Endothelial cell of umbilical vein (primary cell): ENCODE measurements around the gene MAPK11. TPM values are rescaled to one million over a fixed set of nuclear protein-coding genes. Genes with fewer than 3 reads are reported as not detected.

Source experiments
- BruUV-seq: library from RNA; stranded (reverse); fragments of 400-500 nt; replicated peaks from 2 replicates; lab custom pipeline; 2021; lab: Mats Ljungman, UMichigan
- CTCF ChIA-PET: fragments of 300-600, 350-600 bp; sonication (Branson Sonifier 250); formaldehyde crosslinking; loops from one replicate; lab custom pipeline; 2021; ENCODE audit warnings: antibody characterized with exemption, inconsistent platforms; lab: Charles Lee
- POLR2A ChIA-PET: fragments of 300-600, 350-600 bp; sonication (Branson Sonifier 250); formaldehyde crosslinking; loops from one replicate; lab custom pipeline; 2021; ENCODE audit warnings: antibody characterized with exemption, inconsistent platforms; lab: Charles Lee
- DNase-seq: peaks from one replicate; pipeline ENCODE4 v3.0.0-alpha.2; 2011; ENCODE audit warnings: low read depth, low spot score
- FAIRE-seq: peaks from 2 replicates; lab custom pipeline; 2011; peaks lifted over from hg19 to GRCh38; lab: Jason Lieb, UNC
- H2AFZ ChIP-seq: 2 replicates; pipeline ENCODE4 v1.6.0; 2012; ENCODE audit warnings: low read depth, low read length, control low read depth, inconsistent platforms
- H3K27ac ChIP-seq: 2 replicates; pipeline ENCODE4 v1.5.1; 2011; ENCODE audit warnings: low read depth, mild to moderate bottlenecking, control low read depth, low read length, moderate library complexity; ENCODE audit not compliant: insufficient read depth
- H3K27me3 ChIP-seq, 2 experiments: 2 replicates each; pipeline versions ENCODE4 v1.6.0 to v1.6.1; 2011; ENCODE audit warnings: low read length in 2 of 2, mixed read lengths in 1 of 2; ENCODE audit not compliant: control insufficient read depth in 2 of 2, insufficient read depth in 2 of 2
- H3K36me3 ChIP-seq, 2 experiments: 2 replicates in 1 of 2; 3 replicates in 1 of 2; pipeline ENCODE4 v1.5.1; 2011; ENCODE audit warnings: low read length in 2 of 2, mild to moderate bottlenecking in 1 of 2, moderate library complexity in 1 of 2; ENCODE audit not compliant: control insufficient read depth in 2 of 2, insufficient read depth in 2 of 2; ENCODE audit errors: extremely low read depth in 1 of 2
- H3K4me1 ChIP-seq: 3 replicates; pipeline ENCODE4 v1.5.1; 2011; ENCODE audit warnings: mild to moderate bottlenecking, low read length; ENCODE audit not compliant: control insufficient read depth, insufficient read depth; ENCODE audit errors: extremely low read depth
- H3K4me2 ChIP-seq: 2 replicates; pipeline ENCODE4 v1.6.1; 2011; ENCODE audit warnings: low read length, control low read depth, mixed read lengths; ENCODE audit not compliant: insufficient read depth
- H3K4me3 ChIP-seq, 3 experiments: fragments of 200-600 bp in 1 of 3; sonication (generic), shearing (Covaris generic) in 1 of 3; replicated peaks in 1 of 3; 2 replicates each; pipeline ENCODE4 v1.5.1; 2011 to 2016; ENCODE audit warnings: control low read depth in 3 of 3, low read length in 3 of 3, mild to moderate bottlenecking in 2 of 3, inconsistent platforms in 1 of 3, low read depth in 1 of 3, moderate library complexity in 1 of 3; ENCODE audit not compliant: insufficient read depth in 1 of 3
- H3K79me2 ChIP-seq: 2 replicates; pipeline ENCODE4 v1.6.0; 2012; ENCODE audit warnings: low read length, inconsistent platforms; ENCODE audit not compliant: control insufficient read depth, insufficient read depth
- H3K9ac ChIP-seq: replicated peaks from 2 replicates; pipeline ENCODE3; 2011; ENCODE audit warnings: low read length, control low read depth; ENCODE audit not compliant: insufficient read depth; ENCODE audit errors: extremely low read depth
- H3K9me1 ChIP-seq: replicated peaks from 3 replicates; pipeline ENCODE4 v1.6.0; 2011; ENCODE audit warnings: mild to moderate bottlenecking, low read length; ENCODE audit not compliant: control insufficient read depth, insufficient read depth; ENCODE audit errors: extremely low read depth
- H3K9me3 ChIP-seq: replicated peaks from 2 replicates; pipeline ENCODE4 v1.5.1; 2012; ENCODE audit warnings: low read length, inconsistent platforms; ENCODE audit not compliant: control insufficient read depth, insufficient read depth
- H4K20me1 ChIP-seq: replicated peaks from 2 replicates; pipeline ENCODE3; 2011; ENCODE audit warnings: mild to moderate bottlenecking, low read length; ENCODE audit not compliant: control insufficient read depth, insufficient read depth; ENCODE audit errors: extremely low read depth
- CTCF ChIP-seq, 2 donors: IDR thresholded peaks; 1 replicate in 1 of 2; 2 replicates in 1 of 2; pipeline ENCODE4 v1.5.1; 2011; ENCODE audit warnings: low read length in 2 of 2, mild to moderate bottlenecking in 2 of 2, moderate library complexity in 2 of 2, control low read depth in 1 of 2, inconsistent platforms in 1 of 2, low read depth in 1 of 2; ENCODE audit not compliant: insufficient read depth in 1 of 2; ENCODE audit errors: extremely low read depth in 1 of 2
- EZH2 ChIP-seq: IDR thresholded peaks from 2 replicates; pipeline ENCODE4 v1.6.1; 2012; ENCODE audit warnings: borderline replicate concordance, low read depth, mild to moderate bottlenecking, moderate library complexity, low read length, inconsistent platforms; ENCODE audit not compliant: severe bottlenecking
- FOS ChIP-seq: IDR thresholded peaks from 2 replicates; pipeline ENCODE4 v1.6.1; 2011; ENCODE audit warnings: mild to moderate bottlenecking, low read length, moderate library complexity, borderline replicate concordance; ENCODE audit not compliant: insufficient read depth
- GATA2 ChIP-seq: IDR thresholded peaks from 2 replicates; pipeline ENCODE4 v1.7.0; 2011; ENCODE audit warnings: low read depth, mild to moderate bottlenecking, moderate library complexity, mixed read lengths, low read length; ENCODE audit not compliant: insufficient read length, insufficient read depth
- JUN ChIP-seq: IDR thresholded peaks from 2 replicates; pipeline ENCODE4 v1.6.1; 2011; ENCODE audit warnings: borderline replicate concordance, low read depth; ENCODE audit not compliant: insufficient read length, insufficient read depth
- MAX ChIP-seq: IDR thresholded peaks from 2 replicates; pipeline ENCODE4 v1.6.1; 2011; ENCODE audit not compliant: insufficient read depth, insufficient read length
- MYC ChIP-seq: IDR thresholded peaks from one replicate; pipeline ENCODE4 v1.6.1; 2011; ENCODE audit warnings: mild to moderate bottlenecking, low read depth, low read length
- POLR2A ChIP-seq: IDR thresholded peaks from 2 replicates; pipeline ENCODE4 v1.6.1; 2012; ENCODE audit warnings: low read depth, mild to moderate bottlenecking, control low read depth, low read length
- POLR2AphosphoS5 ChIP-seq: IDR thresholded peaks from 2 replicates; pipeline ENCODE4 v1.6.1; 2012; ENCODE audit warnings: low read depth, mild to moderate bottlenecking, control low read depth, low read length, moderate library complexity; ENCODE audit not compliant: insufficient read depth
- dilution Hi-C: fragments of 300-500 bp; cut with MboI; formaldehyde crosslinking; loops from one replicate; pipeline ENCODE4 v1.15.0; 2019; ENCODE audit warnings: low sequenced_read_pairs; ENCODE audit not compliant: extremely low pct_ligation_motif_present
- intact Hi-C: fragments of 100-400 bp; cut with micrococcal nuclease; formaldehyde crosslinking; loops from one replicate; pipeline ENCODE4 v1.10.0; 2022
- polyA plus RNA-seq, 4 experiments: library from polyadenylated mRNA; depleted of rRNA in 3 of 4; stranded (reverse) in 3 of 4; unstranded in 1 of 4; fragments of >200 nt; gene quantifications; 2 replicates each; pipeline versions ENCODE4 v1.2.1 to v1.2.3, GENCODE V29; 2011 to 2012; ENCODE audit warnings: missing spikeins in 1 of 4
- total RNA-seq: library from RNA; stranded (reverse); gene quantifications from 2 replicates; pipeline ENCODE4 v1.2.3, GENCODE V29; 2021

The MAPK11 gene
- total and polyA plus RNA-seq, 2 donors (not counting 3 experiments of a cell fraction or from before 2014, with no cell fraction given) = 22.8 to 26.3 TPM

GRCh38 chr22:50303515-50303847 lies 33.3 kb upstream of the MAPK11 start:
- no peak overlapping the region for H3K4me3 ChIP-seq
- H3K4me1 ChIP-seq = peaks cover 30% of the 10 kb centered on the region
- dilution Hi-C loops = no loop called here
- peaks cover 0 to 6% of the 10 kb centered on the region in 2 experiments for H3K36me3 ChIP-seq
- H3K9me3 ChIP-seq = no peaks in the 10 kb centered on the region
- no peak overlapping the region for H3K4me2 ChIP-seq
- no TSS peak for BruUV-seq
- ChIA-PET CTCF (interaction anchor here (0.7 to 1.0 kb wide), 2 partner anchors 9 to 51 kb away, joined by 3 read pairs; no protein-coding TSS in a partner anchor), POLR2A (no interaction called here)
- no peak overlapping the region for H3K9ac ChIP-seq
- H3K27me3 ChIP-seq = no peaks in the 10 kb centered on the region
- no peaks in the 10 kb centered on the region for H3K9me1 ChIP-seq
- TF ChIP-seq EZH2 = no peak
- no peak for TF ChIP-seq CTCF (IDR thresholded peaks at IDR 0.05; ENCODE audit: extremely low read depth in 1 of 2, insufficient read depth in 1 of 2, low read depth in 1 of 2, low read length in 2 of 2)
- no peak for TF ChIP-seq POLR2A
- TF ChIP-seq POLR2AphosphoS5 = no peak
- no peak for TF ChIP-seq JUN
- no peak for TF ChIP-seq GATA2
- TF ChIP-seq FOS = no peak
- no peak for TF ChIP-seq MAX
- no peak for TF ChIP-seq MYC
- no peak for DNase-seq
- no peaks in the 10 kb centered on the region for H4K20me1 ChIP-seq
- no peak overlapping the region for H2AFZ ChIP-seq
- FAIRE-seq = no peak
- peaks cover 80% of the 10 kb centered on the region for H3K79me2 ChIP-seq
- intact Hi-C loops = no loop called here
- no peak overlapping the region for H3K27ac ChIP-seq
